Stimulated activated CD4-positive, alpha-beta T cell treated with anti-CD3 and anti-CD28 coated beads, Interleukin-15, amount 100 ng/mL, for 24 hours (primary cell): ENCODE data around the gene CTTN.

Source experiments
- DNase-seq: peaks from one replicate; pipeline ENCODE4 v3.0.0-alpha.2; 2020

CTTN gene

DNA sequence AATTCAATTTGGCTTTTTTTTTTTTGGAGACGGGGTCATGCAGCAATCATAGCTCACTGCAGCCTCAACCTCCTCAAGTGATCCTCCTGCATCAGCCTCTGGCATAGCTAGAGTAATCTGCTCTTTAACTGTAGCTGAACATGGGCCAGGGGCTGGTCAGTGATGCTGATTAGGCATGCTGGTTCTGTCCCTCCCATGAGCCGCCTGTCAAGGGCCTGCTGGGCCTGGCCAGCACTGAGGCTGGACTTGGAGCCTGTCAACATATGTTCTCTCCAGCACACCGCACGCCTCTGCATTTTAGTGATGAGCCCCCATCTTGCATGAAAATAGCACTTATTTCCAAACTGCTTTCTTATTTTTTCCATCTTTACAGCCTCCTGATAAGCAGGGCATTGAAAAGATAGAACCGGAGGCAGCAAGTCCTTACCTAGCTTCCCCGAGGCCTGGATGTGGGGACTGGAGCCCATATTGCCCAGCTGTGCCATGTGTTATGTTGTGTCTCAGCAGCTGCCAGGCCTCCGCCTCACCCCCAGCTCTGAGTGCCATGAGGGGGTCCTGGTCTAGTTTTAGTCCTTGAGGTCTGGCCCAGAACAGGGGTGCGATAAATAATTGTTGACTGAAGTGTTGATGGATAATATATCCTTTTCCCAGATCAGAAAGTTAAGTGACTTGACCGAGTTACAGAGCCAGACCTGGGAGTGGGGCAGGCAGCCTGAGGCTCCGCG, 80.0 kb downstream of the CTTN start:
- no peak for DNase-seq

DNA sequence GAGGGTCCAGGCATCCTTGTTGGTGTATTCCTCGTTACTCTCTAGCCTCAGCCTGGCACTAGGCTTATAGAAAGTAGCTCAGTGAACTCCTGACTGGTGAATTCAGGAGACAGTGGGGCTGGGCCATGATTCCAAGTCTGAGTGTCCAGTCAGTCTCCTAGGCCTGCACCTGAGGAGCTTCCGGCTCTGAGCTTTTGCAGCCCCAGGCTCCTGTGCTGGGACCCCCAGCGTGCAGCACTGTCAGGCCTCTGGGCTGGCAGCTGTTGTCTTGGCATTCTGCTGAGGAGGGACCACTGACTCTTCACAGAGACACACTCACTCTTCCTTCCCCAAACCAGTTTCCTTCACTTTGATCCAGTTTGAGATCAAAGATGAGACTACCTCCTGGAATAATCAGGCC, 82.4 kb downstream of the CTTN start:
- DNase-seq: no peak

DNA sequence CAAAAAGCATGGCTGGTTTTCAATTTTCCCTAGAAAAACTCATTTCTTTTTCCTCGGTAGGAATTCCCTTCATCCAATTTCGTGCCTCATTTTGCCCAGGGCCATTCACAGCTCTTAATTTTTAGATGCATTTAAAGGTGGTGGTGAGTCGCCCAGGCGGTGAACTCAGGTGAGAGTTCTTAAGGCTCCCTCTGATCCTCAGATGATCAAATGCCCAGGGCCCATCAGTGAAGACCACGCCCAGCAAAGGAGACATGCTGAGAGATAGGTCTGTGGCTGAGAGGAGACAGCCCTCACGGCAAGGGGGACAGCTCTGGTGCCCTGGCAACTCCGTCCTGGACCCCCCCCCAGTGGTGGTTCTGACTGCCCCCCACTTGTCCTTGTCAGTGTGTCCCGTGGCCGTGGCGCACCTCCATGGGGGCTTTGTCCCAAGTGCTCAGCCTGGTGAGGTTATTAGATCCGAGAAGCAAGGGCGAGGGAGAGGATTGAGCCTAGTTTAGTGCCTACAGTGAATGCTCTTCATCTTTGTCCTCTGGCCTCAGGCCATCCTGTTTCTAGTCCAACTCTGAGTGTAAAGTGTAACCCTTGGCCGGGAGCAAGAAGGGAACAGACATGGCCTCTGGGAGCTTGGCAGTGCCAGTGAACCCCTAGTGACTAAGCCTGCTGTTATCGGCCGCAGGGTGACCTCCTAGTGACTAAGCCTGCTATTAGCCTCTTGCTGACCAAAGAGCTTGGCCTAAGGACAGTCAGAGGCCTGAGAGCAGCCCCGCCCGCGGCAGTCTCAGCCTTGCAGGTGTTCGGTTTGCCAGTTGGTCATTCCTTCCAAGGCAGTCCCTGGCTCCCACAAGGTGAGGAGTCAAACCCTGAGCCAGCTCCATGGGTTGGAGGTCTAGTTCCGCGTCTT, 83.5 kb downstream of the CTTN start:
- no peak for DNase-seq

DNA sequence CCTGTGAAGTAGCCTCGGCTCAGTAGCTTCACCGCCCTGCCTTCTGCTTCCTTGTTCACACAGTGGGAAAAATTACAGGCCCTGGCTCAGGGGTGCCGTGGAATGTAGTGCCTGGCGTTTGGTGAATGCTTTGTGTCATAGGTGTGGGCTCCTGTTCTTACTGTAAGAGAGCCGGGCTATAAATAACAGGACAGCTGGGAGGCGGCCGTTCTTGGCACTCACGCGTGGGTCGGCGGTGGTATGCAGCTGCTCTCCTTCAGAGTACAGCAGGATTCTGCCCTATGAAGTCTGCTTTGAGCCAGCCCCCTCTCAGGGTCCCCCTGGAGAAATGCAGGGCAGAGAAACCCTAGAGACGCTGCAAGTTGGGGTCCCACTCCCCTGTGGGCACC, 84.2 kb downstream of the CTTN start:
- DNase-seq: no peak

DNA sequence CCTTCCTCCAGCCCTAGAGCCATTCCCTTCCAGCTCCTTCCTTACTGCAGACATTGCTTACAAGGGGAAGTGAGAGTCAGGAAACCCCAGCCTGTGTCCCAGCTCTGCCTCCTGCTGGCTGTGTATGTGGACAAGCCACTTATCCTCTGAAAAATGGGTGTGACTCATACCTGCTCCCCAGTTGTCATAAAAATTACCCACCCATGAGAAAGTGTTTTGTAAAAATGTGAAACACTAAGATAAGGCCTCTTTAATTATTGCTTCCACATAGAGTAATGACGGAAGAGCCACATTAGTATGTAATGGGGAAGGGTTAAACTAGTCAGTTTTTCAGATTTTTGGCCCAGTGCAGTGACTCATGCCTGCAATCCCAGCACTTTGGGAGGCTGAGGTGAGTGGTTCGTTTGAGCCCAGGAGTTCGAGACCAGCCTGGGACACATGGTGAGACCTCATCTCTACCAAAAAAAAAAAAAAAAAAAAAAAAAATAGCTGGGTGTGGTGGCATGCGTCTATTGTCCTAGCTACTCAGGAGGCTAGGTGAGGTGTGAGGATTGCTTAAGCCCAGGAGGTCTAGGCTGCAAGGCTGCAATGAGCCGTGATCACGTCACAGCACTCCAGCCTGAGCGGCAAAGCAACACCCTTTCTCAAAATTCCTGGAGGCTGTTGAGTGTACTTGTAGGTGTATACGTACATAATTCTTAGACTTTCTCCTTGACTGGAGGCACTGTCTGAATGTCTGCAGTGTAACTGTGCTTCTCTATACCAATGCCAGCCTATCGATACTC, 84.9 kb downstream of the CTTN start:
- no peak for DNase-seq

DNA sequence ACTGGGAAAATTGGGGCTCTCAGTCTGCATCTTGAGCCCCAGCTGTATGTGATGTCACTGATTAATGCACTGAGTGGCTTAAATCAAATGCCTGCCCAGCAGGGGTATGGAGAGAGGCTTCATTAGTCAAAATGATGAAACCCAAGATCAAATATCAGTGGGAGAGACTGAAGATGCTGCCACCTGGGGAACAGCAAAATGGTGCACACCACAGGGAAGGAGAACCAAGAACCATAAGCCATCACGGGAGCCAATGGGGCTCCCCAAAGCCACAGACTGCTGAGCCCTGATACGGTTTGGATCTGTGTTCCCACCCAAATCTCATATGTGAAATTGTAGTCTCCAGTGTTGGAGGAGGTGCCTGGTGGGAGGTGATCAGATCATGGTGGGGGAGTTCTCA, 85.6 kb downstream of the CTTN start:
- no peak for DNase-seq

DNA sequence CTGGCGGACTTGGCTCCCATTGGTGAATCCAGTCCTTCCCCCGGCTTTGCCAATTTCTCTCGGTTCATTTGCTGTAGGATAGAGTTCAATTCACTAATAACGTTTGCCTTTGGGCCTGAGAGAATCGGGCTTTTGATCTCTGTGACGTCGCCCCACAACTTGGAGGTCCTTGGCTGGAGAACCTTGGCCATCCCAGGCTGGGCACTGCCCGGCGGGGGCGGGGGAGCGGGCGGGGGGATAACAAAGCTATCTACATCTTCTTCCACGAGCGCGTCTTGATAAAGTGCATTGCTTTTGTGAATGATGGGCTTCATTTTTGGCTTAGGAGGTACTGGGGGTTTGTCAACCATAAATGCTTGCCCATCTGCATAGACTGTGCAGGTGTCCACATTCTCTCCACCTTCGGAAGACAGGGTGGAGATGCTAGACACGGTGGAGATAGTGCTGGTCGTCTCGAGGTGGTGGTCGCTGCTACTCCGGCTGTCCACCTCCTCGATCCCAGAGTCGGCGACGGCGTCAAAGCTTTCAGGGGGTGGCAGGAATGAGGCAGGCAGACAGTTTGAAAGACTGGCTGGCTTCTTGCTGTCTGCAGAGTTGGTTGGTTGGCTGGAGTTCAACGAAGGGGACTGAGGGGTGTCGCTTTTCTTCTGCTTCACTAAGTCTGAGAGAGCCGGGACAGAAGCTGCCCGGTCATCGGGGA, 87.1 kb downstream of the CTTN start:
- DNase-seq: no peak

DNA sequence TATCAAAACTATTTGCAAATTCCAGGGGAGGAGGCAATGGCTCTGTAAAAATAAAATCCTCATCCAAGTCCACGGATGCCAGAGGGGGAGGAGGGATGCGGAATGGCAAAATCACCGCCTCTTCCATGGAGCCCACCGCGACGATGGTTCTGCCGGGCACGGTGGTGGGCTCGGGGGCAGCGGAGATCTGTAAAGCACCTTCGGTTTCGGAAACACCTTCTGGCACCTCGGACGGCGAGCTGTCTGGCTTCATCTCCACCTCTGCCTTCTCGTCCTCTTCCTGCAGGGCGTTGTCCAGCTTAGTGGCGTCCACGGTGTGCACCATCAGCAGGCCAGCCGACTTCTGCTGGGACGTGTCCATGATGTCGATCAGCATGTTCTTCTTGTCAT, 87.7 kb downstream of the CTTN start:
- DNase-seq: no peak
